Ecto neural progenitor cell (in vitro differentiated cells): ENCODE measurements around the gene MORN3.

Source experiments
- DNase-seq: peaks from one replicate; pipeline ENCODE4 v3.0.0-alpha.2; 2018; ENCODE audit warnings: low spot score

MORN3 gene

DNA sequence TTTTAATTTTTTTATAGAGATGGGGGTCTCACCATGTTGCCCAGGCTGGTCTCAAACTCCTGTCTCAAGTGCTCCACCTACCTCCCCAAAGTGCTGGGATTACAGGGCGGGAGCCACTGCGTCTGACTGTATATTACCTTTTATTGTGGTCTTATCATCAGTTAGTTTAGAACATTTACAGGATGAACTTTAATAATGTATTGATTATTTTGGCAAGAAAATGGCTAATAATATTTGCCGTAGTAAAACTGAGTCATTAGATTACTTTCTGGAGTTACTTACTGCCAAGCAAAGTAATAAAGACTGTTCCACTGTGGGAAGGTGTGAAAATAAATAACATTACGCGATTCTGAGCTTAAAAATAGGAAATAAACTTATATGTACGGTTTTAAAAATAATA lies 66.7 kb downstream of the MORN3 start:
- no peak for DNase-seq

DNA sequence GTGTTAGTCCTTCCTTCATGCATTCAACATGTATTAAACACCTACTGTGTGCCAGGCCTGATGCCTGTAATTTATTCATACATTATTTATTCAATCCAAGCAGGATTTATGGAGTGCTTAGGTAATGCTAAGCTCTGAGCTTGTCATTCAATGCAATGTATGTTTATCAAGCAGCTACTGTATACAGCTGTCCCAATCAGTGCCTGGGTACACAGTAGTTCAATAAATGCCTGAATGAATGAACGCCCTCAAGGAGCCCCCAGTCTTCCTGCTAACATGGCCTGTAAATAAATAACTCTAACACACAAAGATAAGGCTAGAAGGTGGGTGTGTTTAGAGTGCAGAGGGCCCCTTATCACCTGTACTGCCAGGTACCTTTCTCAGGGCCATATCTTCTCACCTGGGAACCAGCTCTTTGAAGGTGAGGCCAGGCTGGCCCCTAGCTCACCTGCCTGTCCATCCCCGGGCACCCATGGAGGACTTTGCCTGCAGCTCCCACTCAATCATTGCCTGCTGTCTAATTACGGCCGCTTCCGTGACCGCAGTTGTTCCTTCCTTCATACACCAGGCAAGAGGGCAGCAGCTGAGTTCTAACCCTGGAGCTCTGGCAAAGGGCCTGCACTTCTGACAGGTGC lies 68.6 kb downstream of the MORN3 start:
- DNase-seq, result no peak
